HUES6 (cell line): ENCODE measurements around the gene EMC10.

Experiments used
- H3K27ac ChIP-seq: 2 replicates; pipeline ENCODE4 v1.7.0; 2013; ENCODE audit warnings: low read depth, mild to moderate bottlenecking, low read length, inconsistent platforms
- H3K27me3 ChIP-seq: 2 replicates; pipeline ENCODE4 v1.6.1; 2013; ENCODE audit warnings: low read length; ENCODE audit not compliant: control insufficient read depth, insufficient read depth
- H3K36me3 ChIP-seq: 2 replicates; pipeline ENCODE4 v1.6.1; 2013; ENCODE audit warnings: low read length; ENCODE audit not compliant: control insufficient read depth, insufficient read depth
- H3K4me1 ChIP-seq: 2 replicates; pipeline ENCODE4 v1.6.1; 2013; ENCODE audit warnings: low read length; ENCODE audit not compliant: control insufficient read depth, insufficient read depth
- H3K4me3 ChIP-seq: 2 replicates; pipeline ENCODE4 v1.5.1; 2013; ENCODE audit warnings: low read depth, low read length
- H3K9ac ChIP-seq: one replicate; pipeline ENCODE4 v1.6.1; 2013; ENCODE audit warnings: mild to moderate bottlenecking, low read length
- H3K9me3 ChIP-seq: 2 replicates; pipeline ENCODE4 v1.6.1; 2013; ENCODE audit warnings: low read depth, low read length; ENCODE audit not compliant: control insufficient read depth, insufficient read depth

EMC10 gene

GRCh38 chr19:50490411-50490811 is 14.1 kb downstream of the EMC10 start:
- Histone ChIP-seq H3K4me3 (no peak overlapping the region), H3K27me3 (peaks cover 78% of the 10 kb centered on the region), H3K27ac (no peak overlapping the region), H3K4me1 (peaks cover 15% of the 10 kb centered on the region; the same call in 1 of the 2 replicates), H3K36me3 (peaks cover 5% of the 10 kb centered on the region), H3K9me3 (peaks cover 19% of the 10 kb centered on the region), H3K9ac (no peak overlapping the region)

- Histone ChIP-seq H3K27me3 (peaks cover 81% of the 10 kb centered on the region), H3K27ac (no peak overlapping the region), H3K36me3 (no peaks in the 10 kb centered on the region), H3K4me1 (peaks cover 15% of the 10 kb centered on the region; the same call in 1 of the 2 replicates), H3K4me3 (no peak overlapping the region), H3K9me3 (peaks cover 13% of the 10 kb centered on the region), H3K9ac (no peak overlapping the region)
These were observed 14.7 kb downstream of the EMC10 start for GRCh38 chr19:50490991-50491472.

GRCh38 chr19:50492303-50493052 is 16.2 kb downstream of the EMC10 start:
- peaks cover 89% of the 10 kb centered on the region for H3K27me3 ChIP-seq
- peak overlapping the region; percentile 9; the same call in 1 of the 2 replicates for H3K4me3 ChIP-seq
- no peaks in the 10 kb centered on the region for H3K36me3 ChIP-seq
- no peak overlapping the region for H3K27ac ChIP-seq
- peaks cover 18% of the 10 kb centered on the region; the same call in 1 of the 2 replicates for H3K4me1 ChIP-seq
- H3K9ac ChIP-seq, result no peak overlapping the region
- H3K9me3 ChIP-seq, result peaks cover 6% of the 10 kb centered on the region; the same call in 1 of the 2 replicates

DNA sequence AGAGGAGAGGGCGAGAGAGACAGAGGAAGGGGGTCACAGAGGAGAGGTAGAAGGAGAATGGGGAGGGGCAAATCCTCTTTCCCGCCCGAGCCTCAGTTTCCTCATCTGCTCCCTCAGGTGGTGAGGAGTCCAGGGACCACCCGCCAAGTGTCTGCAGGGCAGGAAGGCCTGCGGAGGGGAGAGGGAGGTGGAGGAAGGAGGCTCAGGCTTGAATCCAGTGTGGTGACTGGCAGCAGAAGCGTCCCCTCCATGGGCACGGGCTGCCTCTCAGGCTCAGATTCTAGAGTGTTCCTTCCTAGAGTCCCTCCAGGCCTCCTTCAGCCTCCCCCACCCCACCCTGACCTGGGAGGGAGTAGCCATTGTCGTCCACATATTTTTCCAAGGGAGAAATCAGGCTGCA is 16.9 kb downstream of the EMC10 start:
- Histone ChIP-seq H3K27ac (no peak overlapping the region), H3K4me3 (no peak overlapping the region), H3K27me3 (peaks cover 92% of the 10 kb centered on the region)

GRCh38 chr19:50494186-50495019 is 18.1 kb downstream of the EMC10 start:
- H3K27ac ChIP-seq, result no peak overlapping the region
- peaks cover 17% of the 10 kb centered on the region; the same call in 1 of the 2 replicates for H3K4me1 ChIP-seq
- peaks cover 6% of the 10 kb centered on the region; the same call in 1 of the 2 replicates for H3K9me3 ChIP-seq
- H3K27me3 ChIP-seq, result peaks cover 92% of the 10 kb centered on the region
- H3K4me3 ChIP-seq, result no peak overlapping the region
- H3K36me3 ChIP-seq, result no peaks in the 10 kb centered on the region
- no peak overlapping the region for H3K9ac ChIP-seq

More for the DNA sequence above, 16.9 kb downstream of the EMC10 start:
- Histone ChIP-seq H3K9ac (no peak overlapping the region), H3K4me1 (peaks cover 18% of the 10 kb centered on the region; the same call in 1 of the 2 replicates), H3K9me3 (peaks cover 6% of the 10 kb centered on the region; the same call in 1 of the 2 replicates), H3K36me3 (no peaks in the 10 kb centered on the region)

DNA sequence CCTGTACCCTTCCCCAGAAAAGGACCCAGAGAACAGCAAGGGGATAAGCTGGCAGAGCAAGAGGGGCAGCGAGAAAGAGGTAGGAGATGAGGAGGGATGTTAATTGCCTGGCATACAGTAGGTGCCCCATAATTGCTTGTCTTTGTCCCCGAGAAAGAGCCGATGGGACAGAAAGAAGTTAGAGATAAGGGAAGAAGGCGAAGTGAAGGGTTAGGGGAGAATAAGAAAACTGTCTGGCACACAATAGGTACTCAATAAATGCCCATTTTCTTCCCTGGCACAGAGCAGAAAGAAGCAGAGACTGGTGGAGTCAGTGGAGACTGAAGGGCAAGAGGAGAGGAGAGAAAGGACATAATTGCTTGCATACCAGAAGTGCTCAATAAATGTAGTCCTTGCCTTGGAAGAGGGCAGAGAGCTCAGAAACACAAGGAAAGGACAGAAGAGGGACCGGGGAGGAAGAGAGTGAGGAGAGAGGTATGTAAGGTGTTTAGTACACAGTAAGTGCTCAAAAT is 18.8 kb downstream of the EMC10 start:
- Histone ChIP-seq H3K27me3 (peaks cover 94% of the 10 kb centered on the region), H3K27ac (no peak overlapping the region), H3K4me1 (peaks cover 18% of the 10 kb centered on the region), H3K9me3 (peaks cover 6% of the 10 kb centered on the region; the same call in 1 of the 2 replicates), H3K36me3 (no peaks in the 10 kb centered on the region), H3K9ac (no peak overlapping the region), H3K4me3 (no peak overlapping the region)

DNA sequence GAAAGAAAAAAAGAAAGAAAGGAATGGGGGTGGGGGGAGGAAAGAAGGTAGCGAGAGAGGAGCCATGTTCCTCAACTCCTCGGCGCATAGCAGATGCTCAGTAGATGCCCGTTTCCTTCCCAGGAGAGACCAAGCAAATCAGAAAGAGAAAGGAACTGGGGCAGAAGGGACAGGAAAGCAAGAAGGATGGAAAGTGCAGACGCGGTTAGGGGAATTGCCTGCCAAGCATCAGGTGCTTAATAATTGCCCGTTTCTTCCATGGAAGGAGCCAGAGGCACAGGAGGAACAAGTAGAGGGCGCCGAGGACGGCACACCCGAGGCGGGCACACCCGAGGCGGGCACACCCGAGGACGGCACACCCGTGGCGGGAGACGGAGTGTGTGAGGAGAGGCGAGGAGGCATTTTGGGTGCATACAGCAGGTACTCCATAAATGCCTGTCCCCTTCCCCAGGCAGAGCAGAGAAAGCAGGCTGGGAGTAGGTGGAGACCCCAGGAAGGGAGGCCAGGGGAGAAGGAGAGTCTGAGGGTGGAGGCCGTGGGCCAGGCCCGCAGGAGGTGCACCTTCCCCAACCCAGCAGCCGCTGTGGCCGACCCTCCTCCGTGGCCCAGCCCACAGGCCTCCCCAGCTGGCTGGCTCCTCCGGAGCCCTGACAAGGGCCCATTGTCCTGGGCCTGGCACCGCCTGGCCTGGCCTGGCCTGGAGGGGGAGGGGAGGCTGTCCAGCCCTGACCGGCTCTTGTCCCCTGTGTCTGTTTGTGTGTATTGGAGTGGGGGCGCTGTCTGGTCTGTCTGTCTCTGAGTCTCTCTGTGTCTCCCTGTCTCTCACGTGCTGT is 20.1 kb downstream of the EMC10 start:
- Histone ChIP-seq H3K27ac (no peak overlapping the region; the same call in 1 of the 2 replicates), H3K4me3 (no peak overlapping the region), H3K9me3 (no peaks in the 10 kb centered on the region), H3K9ac (no peak overlapping the region), H3K36me3 (no peaks in the 10 kb centered on the region), H3K4me1 (peaks cover 26% of the 10 kb centered on the region), H3K27me3 (peaks cover 87% of the 10 kb centered on the region)

- Histone ChIP-seq H3K4me1 (peaks cover 25% of the 10 kb centered on the region), H3K27ac (no peak overlapping the region), H3K4me3 (no peak overlapping the region), H3K9me3 (no peaks in the 10 kb centered on the region), H3K9ac (no peak overlapping the region), H3K27me3 (peaks cover 84% of the 10 kb centered on the region), H3K36me3 (no peaks in the 10 kb centered on the region)
These were observed 20.7 kb downstream of the EMC10 start for GRCh38 chr19:50497022-50497405.

DNA sequence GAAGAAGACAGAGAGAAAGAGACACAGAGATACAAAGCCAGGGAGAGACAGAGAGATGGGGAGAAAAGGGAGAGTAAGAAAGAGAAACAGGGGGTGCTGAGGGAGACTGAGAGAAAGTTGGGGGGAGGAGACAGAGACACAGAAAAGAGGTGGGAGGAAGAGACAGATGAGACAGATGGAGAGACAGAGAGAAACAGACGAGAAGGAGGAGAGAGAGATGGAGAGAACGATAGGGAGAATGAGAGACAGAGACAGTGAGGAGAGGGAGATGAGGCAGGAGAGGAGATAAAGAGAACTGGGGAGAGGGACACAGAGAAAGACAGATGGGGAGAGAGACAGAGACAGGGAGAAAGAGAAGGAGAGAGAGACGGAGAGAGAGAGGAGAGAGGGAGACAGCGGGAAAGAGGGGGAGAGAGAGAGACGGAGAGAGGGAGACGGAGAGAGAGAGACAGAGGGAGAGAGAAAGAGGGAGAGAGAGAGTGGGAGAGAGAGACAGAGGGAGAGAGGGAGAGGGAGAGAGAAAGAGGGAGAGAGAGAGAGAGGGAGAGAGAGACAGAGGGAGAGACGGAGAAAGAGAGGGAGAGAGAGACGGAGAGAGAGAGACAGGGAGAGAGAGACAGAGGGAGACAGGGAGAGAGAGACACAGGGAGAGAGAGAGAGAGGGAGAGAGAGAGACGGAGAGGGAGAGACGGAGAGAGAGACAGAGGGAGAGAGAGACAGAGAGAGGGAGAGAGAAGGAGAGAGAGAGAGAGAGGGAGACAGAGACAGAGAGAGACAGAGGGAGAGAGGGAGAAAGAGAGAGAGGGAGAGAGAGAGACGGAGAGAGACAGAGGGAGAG is 22.1 kb downstream of the EMC10 start:
- peaks cover 69% of the 10 kb centered on the region for H3K27me3 ChIP-seq
- H3K4me3 ChIP-seq, result no peak overlapping the region
- no peak overlapping the region for H3K9ac ChIP-seq
- no peaks in the 10 kb centered on the region for H3K36me3 ChIP-seq
- no peak overlapping the region for H3K27ac ChIP-seq
- peaks cover 20% of the 10 kb centered on the region for H3K4me1 ChIP-seq
- no peaks in the 10 kb centered on the region for H3K9me3 ChIP-seq
